ENCODE measurements around the gene KIFC3.

Gene KIFC3

DNA sequence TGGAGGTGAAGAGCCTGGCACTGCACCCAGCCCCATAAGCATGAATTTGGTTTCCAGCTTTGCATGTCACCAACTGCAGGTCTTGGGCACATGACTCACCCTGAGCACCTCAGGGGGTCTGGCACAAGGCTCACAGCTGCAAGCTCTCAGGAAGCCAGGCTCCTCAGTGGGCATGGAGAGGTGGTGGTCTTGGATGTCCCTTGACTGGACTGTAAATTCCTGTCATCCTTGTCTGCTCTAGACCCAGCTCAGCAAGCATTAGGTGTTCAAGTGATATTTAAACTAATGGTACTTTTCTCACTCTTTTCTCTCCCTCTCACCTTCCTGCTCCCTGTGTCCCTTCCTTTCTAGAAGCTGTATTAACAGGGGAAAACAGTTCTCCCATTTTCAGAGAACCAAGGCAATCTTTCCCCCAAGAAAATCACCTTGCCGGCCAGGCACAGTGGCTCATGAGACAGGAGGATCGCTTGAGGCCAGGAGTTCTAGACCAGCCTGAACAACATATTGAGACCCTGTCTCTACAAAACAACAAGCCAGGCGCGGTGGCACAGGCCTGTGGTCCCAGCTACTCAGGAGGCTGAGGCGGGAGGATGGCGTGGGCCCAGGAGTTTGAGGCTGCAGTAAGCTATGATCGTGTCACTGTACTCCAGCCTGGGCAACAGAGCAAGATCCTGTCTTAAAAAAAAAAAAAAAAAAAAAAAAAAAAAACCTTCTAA is 5.1 kb upstream of the KIFC3 start:
- H3K9me2 ChIP-seq (replicated peaks; ENCODE audit: insufficient read depth, low read length) = no peaks in the 10 kb centered on the region
- H3K4me1 ChIP-seq (ENCODE audit: low read length) = peaks cover 27% of the 10 kb centered on the region
- peaks cover 20% of the 10 kb centered on the region for H3F3A ChIP-seq (ENCODE audit: insufficient read depth, low read length)
- no peak overlapping the region for H3K27ac ChIP-seq (ENCODE audit: low read length)
- no peaks in the 10 kb centered on the region for H3K79me2 ChIP-seq (ENCODE audit: low read length)
- H3K9ac ChIP-seq (ENCODE audit: low read length) = no peak overlapping the region
- H3K4me2 ChIP-seq (ENCODE audit: low read depth, low read length) = no peak overlapping the region; the same call in 1 of the 2 replicates
- H3K9me3 ChIP-seq (replicated peaks; ENCODE audit: insufficient read depth, low read length) = no peaks in the 10 kb centered on the region
- TF ChIP-seq EZH2phosphoT487 (IDR thresholded peaks at IDR 0.05; ENCODE audit: low read length) (no peak), EZH2 (optimal IDR thresholded peaks at IDR 0.05; ENCODE audit: low read depth, low read length) (no peak)
- TF ChIP-seq, protein P1, sequence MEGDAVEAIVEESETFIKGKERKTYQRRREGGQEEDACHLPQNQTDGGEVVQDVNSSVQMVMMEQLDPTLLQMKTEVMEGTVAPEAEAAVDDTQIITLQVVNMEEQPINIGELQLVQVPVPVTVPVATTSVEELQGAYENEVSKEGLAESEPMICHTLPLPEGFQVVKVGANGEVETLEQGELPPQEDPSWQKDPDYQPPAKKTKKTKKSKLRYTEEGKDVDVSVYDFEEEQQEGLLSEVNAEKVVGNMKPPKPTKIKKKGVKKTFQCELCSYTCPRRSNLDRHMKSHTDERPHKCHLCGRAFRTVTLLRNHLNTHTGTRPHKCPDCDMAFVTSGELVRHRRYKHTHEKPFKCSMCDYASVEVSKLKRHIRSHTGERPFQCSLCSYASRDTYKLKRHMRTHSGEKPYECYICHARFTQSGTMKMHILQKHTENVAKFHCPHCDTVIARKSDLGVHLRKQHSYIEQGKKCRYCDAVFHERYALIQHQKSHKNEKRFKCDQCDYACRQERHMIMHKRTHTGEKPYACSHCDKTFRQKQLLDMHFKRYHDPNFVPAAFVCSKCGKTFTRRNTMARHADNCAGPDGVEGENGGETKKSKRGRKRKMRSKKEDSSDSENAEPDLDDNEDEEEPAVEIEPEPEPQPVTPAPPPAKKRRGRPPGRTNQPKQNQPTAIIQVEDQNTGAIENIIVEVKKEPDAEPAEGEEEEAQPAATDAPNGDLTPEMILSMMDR (IDR thresholded peaks at IDR 0.05; ENCODE audit: low read length) = no peak
- no peaks in the 10 kb centered on the region for H3K36me3 ChIP-seq (replicated peaks; ENCODE audit: insufficient read depth, low read length)
- H4K20me1 ChIP-seq (ENCODE audit: insufficient read depth, low read length) = no peaks in the 10 kb centered on the region
- no peaks in the 10 kb centered on the region for H3K27me3 ChIP-seq (replicated peaks; ENCODE audit: insufficient read depth, low read length)
- no peak for DNase-seq
- H2AFZ ChIP-seq (ENCODE audit: low read length) = no peak overlapping the region
- no peak overlapping the region for H3K4me3 ChIP-seq (ENCODE audit: low read length)

DNA sequence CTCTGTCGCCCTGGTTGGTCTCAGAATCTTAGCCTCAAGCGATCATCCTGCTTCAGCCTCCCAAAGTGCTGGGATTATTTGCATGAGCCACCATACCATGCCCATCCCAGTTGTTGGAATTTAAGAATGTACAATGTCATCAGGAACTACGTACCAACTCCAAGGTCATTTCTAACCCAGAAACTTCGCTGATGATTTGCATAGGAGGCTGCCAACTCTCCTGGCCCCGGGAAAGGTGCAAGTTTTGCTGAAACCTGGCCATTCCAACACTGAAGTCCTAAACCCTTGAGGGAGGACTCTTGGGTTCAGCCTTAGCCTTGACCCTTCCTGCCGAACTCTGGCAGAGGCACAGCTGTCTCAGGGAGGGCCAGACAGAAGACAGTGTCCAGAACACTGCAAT is 2.9 kb upstream of the KIFC3 start:
- no peak overlapping the region for H3K27ac ChIP-seq (ENCODE audit: low read length)
- no peaks in the 10 kb centered on the region for H3K79me2 ChIP-seq (ENCODE audit: low read length)
- no peaks in the 10 kb centered on the region for H4K20me1 ChIP-seq (ENCODE audit: insufficient read depth, low read length)
- no peaks in the 10 kb centered on the region for H3K27me3 ChIP-seq (replicated peaks; ENCODE audit: insufficient read depth, low read length)
- no peak overlapping the region for H2AFZ ChIP-seq (ENCODE audit: low read length)
- H3K4me3 ChIP-seq (ENCODE audit: low read length) = no peak overlapping the region
- DNase-seq = no peak
- H3K4me2 ChIP-seq (ENCODE audit: low read depth, low read length) = no peak overlapping the region
- no peaks in the 10 kb centered on the region for H3K36me3 ChIP-seq (replicated peaks; ENCODE audit: insufficient read depth, low read length)
- H3K9me2 ChIP-seq (replicated peaks; ENCODE audit: insufficient read depth, low read length) = no peaks in the 10 kb centered on the region
- TF ChIP-seq, protein P1 (IDR thresholded peaks at IDR 0.05; ENCODE audit: low read length) = no peak
- TF ChIP-seq EZH2 (optimal IDR thresholded peaks at IDR 0.05; ENCODE audit: low read depth, low read length) (no peak), EZH2phosphoT487 (IDR thresholded peaks at IDR 0.05; ENCODE audit: low read length) (no peak)
- peaks cover 11% of the 10 kb centered on the region; the same call in 1 of the 2 replicates for H3F3A ChIP-seq (ENCODE audit: insufficient read depth, low read length)
- H3K9ac ChIP-seq (ENCODE audit: low read length) = no peak overlapping the region
- H3K9me3 ChIP-seq (replicated peaks; ENCODE audit: insufficient read depth, low read length) = no peaks in the 10 kb centered on the region
- H3K4me1 ChIP-seq (ENCODE audit: low read length) = peaks cover 16% of the 10 kb centered on the region

DNA sequence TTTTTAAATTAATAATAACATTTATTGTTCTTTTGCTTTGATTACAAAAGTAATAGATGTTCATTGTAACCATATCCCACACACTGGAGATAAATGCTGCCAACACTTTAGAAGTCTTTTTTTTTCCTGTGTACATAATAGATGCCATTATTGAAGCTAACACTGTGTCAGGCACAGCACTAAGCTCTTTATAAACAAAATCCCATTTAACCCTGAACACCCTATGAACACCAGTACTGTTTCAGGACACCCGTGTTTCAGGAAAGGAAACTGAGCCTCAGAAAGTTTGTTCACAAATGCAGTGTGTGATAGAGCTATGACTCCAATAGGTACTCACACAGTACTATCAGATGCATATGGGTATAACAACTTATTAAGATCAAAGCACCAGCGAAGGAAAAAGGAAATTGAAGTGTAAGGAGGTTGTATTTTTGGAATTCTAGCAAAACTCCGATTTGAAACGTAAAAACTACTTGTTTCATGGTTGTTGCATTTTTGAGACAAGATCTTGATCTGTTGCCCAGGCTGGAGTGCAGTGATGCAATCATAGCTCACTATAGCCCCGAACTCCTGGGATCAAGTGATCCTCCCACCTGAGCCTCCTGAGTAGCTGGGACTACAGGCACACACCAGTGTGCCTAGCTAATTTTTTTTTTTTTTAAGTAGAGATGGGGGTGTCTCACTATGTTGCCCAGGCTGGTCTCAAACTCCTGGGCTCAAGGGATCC is 2.0 kb upstream of the KIFC3 start:
- Histone ChIP-seq H4K20me1 (ENCODE audit: insufficient read depth, low read length) (no peaks in the 10 kb centered on the region), H3K4me1 (ENCODE audit: low read length) (peaks cover 7% of the 10 kb centered on the region), H3K9ac (ENCODE audit: low read length) (no peak overlapping the region), H2AFZ (ENCODE audit: low read length) (no peak overlapping the region), H3F3A (ENCODE audit: insufficient read depth, low read length) (peaks cover 3% of the 10 kb centered on the region; the same call in 1 of the 2 replicates), H3K27me3 (replicated peaks; ENCODE audit: insufficient read depth, low read length) (no peaks in the 10 kb centered on the region), H3K4me2 (ENCODE audit: low read depth, low read length) (no peak overlapping the region), H3K27ac (ENCODE audit: low read length) (no peak overlapping the region), H3K36me3 (replicated peaks; ENCODE audit: insufficient read depth, low read length) (no peaks in the 10 kb centered on the region), H3K79me2 (ENCODE audit: low read length) (no peaks in the 10 kb centered on the region), H3K4me3 (ENCODE audit: low read length) (no peak overlapping the region), H3K9me2 (replicated peaks; ENCODE audit: insufficient read depth, low read length) (no peaks in the 10 kb centered on the region), H3K9me3 (replicated peaks; ENCODE audit: insufficient read depth, low read length) (no peaks in the 10 kb centered on the region)
- TF ChIP-seq, protein P1 (IDR thresholded peaks at IDR 0.05; ENCODE audit: low read length) = no peak
- TF ChIP-seq EZH2 (optimal IDR thresholded peaks at IDR 0.05; ENCODE audit: low read depth, low read length) = no peak
- TF ChIP-seq EZH2phosphoT487 (IDR thresholded peaks at IDR 0.05; ENCODE audit: low read length) = no peak
- DNase-seq = no peak
